Measurements from ENCODE around the gene EDIL3.

GRCh38 chr5:83983852-83984251 lies 400.8 kb downstream of the EDIL3 start:
- TF ChIP-seq, protein P1, sequence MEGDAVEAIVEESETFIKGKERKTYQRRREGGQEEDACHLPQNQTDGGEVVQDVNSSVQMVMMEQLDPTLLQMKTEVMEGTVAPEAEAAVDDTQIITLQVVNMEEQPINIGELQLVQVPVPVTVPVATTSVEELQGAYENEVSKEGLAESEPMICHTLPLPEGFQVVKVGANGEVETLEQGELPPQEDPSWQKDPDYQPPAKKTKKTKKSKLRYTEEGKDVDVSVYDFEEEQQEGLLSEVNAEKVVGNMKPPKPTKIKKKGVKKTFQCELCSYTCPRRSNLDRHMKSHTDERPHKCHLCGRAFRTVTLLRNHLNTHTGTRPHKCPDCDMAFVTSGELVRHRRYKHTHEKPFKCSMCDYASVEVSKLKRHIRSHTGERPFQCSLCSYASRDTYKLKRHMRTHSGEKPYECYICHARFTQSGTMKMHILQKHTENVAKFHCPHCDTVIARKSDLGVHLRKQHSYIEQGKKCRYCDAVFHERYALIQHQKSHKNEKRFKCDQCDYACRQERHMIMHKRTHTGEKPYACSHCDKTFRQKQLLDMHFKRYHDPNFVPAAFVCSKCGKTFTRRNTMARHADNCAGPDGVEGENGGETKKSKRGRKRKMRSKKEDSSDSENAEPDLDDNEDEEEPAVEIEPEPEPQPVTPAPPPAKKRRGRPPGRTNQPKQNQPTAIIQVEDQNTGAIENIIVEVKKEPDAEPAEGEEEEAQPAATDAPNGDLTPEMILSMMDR (optimal IDR thresholded peaks at IDR 0.05 in 1 of 3, IDR thresholded peaks at IDR 0.05 in 1 of 3, conservative IDR thresholded peaks at IDR 0.05 in 1 of 3; ENCODE audit: extremely low read depth in 1 of 3, insufficient read depth in 2 of 3, low read length in 3 of 3): no peak
- no peak for TF ChIP-seq EZH2 (IDR thresholded peaks at IDR 0.05; ENCODE audit: low read length)

Measured in keratinocyte (primary cell).